Measurements from ENCODE around the gene PTPN13.

The PTPN13 gene

DNA sequence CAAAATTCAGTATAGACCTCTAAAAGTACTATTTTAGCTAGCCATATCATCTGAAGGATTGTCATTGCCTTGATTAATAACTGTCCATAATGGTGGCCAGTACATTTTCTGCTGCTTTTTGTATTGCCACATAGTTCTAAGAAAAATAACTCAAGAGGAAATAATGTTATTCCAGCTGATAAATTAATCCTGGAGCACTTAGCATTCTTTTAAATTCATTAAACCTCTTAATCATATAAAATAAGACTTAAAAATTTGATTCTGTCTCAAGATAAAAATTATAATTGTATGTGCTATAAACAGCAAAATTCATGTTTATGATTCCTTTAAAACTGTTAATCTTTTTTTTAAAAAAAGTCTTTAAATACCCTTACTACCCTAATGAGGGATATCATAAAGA lies 12.7 kb downstream of the PTPN13 start:
- no peak for TF ChIP-seq GATA3 (IDR thresholded peaks at IDR 0.05; ENCODE audit: low read depth, low read length)
- TF ChIP-seq GATA2 (IDR thresholded peaks at IDR 0.05; ENCODE audit: low read depth, low read length) = no peak

DNA sequence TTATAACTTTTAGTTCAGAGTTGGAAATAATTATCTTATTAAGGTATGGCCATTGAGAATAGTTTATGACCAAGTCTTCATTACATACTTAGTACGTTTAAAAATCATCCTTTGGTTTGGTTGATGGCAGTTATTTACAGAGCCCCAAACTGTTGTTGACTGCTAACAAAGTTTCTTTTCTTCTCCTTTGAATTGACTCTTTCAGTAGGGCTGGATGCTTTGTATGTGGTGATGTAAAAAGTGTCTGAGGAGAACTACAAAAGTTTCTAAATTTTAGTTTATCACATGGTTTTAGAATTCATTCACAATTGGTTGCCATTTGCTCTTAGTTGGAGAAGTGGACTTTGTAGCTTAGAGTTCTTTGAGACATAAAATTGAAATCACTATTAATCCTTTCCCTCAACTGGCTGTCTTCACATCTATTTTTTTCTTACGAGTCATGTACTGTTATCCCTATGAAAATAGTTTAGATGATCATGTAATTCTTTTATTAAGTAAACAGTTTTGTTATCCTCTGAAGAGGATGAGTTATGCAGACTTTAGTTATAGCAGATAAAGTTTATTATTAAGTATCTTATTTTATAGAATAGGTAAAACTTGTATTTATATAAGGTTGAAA lies 14.8 kb downstream of the PTPN13 start:
- TF ChIP-seq GATA2 (IDR thresholded peaks at IDR 0.05; ENCODE audit: low read depth, low read length) (no peak), GATA3 (IDR thresholded peaks at IDR 0.05; ENCODE audit: low read depth, low read length) (no peak)

DNA sequence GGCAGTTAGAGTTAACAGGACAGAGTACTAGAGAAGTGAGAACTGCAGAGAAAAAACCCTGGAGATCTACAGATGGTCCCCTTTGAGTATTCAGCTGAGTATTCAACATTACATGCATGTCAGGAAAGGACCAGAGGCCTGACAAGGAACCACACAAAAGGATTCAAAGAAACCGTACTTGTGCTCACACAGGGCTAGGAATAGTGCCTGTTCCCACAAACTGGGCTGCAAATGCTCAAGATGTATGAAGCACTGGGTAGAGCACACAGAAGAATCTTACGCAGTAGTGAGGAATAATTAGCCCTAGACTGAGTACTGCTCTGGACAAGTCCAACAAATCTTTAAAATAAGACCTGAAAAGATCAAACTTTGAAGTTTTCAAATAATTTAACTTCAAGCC lies 17.6 kb downstream of the PTPN13 start:
- TF ChIP-seq GATA3 (IDR thresholded peaks at IDR 0.05; ENCODE audit: low read depth, low read length) (no peak), GATA2 (IDR thresholded peaks at IDR 0.05; ENCODE audit: low read depth, low read length) (no peak)

DNA sequence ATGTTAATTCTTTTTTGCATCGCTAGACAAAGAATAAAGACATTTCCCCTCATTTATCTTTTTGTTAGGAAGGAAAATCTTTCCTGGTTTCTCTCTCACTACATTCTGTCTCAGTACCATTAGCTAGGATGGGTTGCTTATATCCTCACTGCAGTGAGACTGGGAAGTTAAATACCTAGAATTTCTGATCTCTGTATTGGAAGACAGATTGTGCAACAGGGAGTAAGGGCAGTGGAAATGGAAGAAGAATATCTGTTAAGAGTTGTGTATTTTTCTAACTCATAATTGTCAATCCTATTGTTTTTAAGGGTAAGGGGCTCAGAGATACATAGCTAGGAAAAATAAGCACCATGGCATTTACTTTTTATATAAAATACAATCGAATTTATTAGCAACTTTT lies 19.6 kb downstream of the PTPN13 start:
- TF ChIP-seq GATA3 (IDR thresholded peaks at IDR 0.05; ENCODE audit: low read depth, low read length) = no peak
- no peak for TF ChIP-seq GATA2 (IDR thresholded peaks at IDR 0.05; ENCODE audit: low read depth, low read length)

DNA sequence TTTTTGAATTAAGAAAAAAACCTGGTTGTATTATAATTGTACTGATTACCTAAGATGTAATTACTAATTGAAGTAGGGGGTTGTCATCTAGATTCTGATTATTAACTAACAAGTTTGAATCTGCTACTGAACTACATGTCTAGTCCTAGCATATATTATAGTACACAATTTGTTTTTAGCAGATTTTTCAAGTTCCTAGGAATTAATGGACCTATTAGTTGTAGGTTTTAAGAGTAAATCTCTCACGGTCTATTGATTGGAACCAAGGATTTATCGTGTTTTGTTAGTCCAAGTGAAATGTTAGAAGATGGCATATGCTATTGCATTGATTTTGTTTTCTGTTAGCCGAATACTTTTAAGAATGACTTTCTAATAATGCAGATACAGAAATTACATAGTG lies 20.8 kb downstream of the PTPN13 start:
- no peak for TF ChIP-seq GATA2 (IDR thresholded peaks at IDR 0.05; ENCODE audit: low read depth, low read length)

DNA sequence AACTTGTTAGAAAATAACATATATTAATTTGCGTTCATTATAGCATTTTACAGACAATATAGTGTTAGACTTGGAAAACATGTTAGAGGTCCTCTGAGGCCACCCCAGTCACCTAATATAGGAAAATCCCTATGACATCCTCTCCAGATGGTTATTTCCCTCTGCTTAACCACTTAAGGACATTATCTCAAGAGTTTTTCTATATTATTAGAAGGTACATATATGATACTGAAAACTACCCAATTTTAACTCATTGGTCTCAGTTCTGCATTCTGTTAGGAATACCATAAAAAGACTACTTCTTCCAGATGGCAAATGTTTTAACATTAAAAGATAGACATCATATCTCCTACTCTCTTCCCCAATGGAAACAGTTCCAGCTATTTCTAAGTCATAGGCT lies 21.4 kb downstream of the PTPN13 start:
- no peak for TF ChIP-seq GATA3 (IDR thresholded peaks at IDR 0.05; ENCODE audit: low read depth, low read length)
- no peak for TF ChIP-seq GATA2 (IDR thresholded peaks at IDR 0.05; ENCODE audit: low read depth, low read length)

DNA sequence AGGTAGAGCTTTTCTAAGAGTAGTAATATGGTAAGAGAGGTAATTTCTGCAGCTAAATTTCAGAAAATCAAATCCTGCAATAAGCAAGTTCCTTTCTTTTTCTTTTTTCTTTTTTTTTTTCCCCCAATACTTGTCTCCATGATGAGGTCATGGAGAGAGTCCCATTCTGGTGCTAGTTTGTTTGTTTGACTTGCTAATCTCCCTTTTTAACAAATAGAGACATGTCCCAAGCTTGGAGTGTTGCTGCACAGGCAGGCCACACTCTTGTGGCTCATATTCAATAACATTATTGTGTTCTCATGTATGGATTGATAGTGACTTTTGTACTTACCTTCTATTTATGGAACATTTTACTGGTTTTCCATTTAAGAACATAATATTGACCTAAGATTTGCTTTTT lies 25.5 kb downstream of the PTPN13 start:
- TF ChIP-seq GATA3 (IDR thresholded peaks at IDR 0.05; ENCODE audit: low read depth, low read length) = no peak
- no peak for TF ChIP-seq GATA2 (IDR thresholded peaks at IDR 0.05; ENCODE audit: low read depth, low read length)

DNA sequence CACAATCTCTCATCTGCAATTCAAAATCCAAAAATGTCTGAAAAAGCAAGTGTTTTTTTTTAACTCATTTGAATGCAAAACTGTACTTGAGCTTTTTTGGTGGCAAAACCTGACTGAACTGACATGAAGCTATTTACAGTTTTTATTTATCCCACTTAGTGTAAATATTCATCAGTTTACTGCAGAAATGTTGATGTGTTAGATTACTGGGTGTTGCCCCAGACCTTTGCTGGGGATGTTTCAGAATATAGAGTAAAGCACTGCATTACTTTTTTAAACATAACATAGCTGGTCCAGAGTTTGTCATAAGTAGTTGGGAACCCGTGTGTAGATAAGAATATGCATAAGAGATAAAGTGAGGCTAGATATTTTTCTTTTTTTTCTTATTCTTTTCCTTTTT lies 27.3 kb downstream of the PTPN13 start:
- TF ChIP-seq GATA3 (IDR thresholded peaks at IDR 0.05; ENCODE audit: low read depth, low read length) = no peak
- TF ChIP-seq GATA2 (IDR thresholded peaks at IDR 0.05; ENCODE audit: low read depth, low read length) = no peak

DNA sequence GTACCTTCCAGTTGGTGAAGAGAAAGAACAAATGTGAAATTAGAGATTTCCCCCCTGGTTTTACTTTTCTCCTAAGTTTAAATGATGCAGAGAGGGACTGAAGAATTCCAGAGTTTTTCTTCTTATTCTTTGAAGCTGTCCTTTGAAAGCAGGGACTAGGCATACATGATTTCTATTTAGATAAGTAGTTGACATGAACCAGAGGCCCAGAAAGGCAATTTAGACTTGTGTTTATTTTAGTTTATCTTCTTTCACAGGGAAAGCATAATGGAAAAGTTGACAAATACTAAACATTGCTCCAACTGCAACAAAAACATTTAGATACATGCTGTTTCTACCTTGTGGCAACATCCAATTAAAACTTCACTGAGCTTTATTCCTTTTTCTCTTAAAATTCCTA lies 32.0 kb downstream of the PTPN13 start:
- TF ChIP-seq GATA3 (IDR thresholded peaks at IDR 0.05; ENCODE audit: low read depth, low read length) = peak; percentile 62
- TF ChIP-seq GATA2 (IDR thresholded peaks at IDR 0.05; ENCODE audit: low read depth, low read length) = peak; percentile 35; the same call in 1 of the 2 replicates

DNA sequence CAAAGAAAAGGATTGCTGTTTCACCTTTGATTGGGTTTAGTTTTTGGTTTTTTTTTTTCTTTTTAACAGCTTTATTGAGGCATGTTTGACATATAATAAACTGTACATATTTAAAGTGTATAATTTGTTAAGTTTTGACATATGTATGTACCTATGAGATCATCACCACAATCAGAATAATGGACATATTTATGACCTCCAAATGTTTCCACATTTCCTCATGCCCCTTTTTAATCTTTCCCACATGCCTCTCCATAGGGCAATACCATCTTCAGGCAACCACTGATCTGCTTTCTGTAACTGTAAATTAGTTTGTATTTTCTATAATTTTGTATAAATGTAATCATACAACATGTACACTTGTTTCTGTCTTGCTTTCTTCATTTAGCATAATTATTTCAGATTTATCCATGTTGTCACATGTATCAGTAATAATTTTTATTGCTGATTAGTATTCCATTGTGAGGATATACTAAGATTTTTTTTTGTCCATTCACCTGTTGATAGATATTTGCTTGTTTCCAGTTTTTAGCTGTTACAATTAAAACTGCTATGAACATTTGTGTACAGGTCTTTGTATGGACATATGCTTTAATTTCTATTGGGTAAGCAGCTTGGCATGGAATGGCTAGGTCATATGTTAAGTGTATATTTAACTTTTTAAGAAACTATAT lies 33.5 kb downstream of the PTPN13 start:
- TF ChIP-seq GATA2 (IDR thresholded peaks at IDR 0.05; ENCODE audit: low read depth, low read length) (no peak), GATA3 (IDR thresholded peaks at IDR 0.05; ENCODE audit: low read depth, low read length) (no peak)

DNA sequence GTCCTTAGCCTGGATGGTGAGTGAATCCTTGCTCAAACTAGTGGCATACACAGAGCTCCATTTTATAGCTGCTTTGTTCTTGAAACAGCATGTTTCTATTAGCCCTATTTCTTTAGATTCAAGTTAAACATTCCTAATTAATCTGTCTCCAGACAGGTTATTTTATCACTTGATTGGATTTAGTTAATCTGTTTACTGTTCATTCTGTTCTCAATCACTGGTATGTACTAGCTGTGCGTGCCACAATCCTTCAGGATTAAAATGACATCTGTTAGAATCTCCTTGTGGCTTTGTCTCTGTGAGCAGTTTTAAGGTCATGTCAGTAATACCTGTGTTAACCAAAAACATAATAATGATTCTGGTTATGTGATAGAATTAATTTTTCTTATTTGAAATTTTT lies 36.5 kb downstream of the PTPN13 start:
- TF ChIP-seq GATA2 (IDR thresholded peaks at IDR 0.05; ENCODE audit: low read depth, low read length) (no peak), GATA3 (IDR thresholded peaks at IDR 0.05; ENCODE audit: low read depth, low read length) (no peak)

DNA sequence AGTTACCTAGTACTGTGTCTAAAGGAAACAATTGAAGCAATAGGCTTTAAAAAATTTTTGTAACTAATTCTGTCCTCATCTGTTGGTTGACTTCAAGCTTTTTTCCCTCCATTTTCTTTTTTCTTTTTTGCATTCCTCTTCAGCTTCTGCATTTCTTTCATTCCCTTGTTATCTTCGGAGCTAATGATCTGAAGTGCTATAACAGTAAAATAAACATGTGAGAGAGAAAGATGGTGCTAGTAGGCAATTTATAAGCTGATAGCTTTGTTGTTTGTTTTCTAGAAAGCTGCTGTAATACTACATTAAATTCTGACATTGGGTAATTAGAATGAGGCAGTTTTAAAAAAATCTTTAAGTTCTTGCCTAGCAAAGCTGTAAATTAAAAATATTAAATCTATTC lies 37.1 kb downstream of the PTPN13 start:
- TF ChIP-seq GATA3 (IDR thresholded peaks at IDR 0.05; ENCODE audit: low read depth, low read length) (no peak), GATA2 (IDR thresholded peaks at IDR 0.05; ENCODE audit: low read depth, low read length) (no peak)

DNA sequence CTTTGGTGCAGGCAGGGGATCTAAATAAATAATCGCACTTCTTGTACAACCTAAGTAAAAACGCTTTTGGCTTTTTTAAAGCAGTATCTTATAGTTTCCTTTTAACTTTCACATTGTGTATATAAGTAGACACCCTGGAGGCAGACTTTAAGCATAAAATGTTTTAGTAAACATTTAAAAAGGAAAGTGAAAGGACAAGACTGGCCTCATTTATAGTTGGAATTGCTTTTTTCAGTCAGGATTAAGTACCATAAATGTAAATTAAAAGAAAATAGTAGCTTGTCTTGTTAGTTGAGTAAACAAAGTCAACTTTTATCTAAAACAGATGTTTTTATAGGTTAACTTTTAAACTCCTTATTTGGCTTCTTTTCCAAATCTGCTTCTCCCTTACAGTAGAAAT lies 39.7 kb downstream of the PTPN13 start:
- TF ChIP-seq GATA3 (IDR thresholded peaks at IDR 0.05; ENCODE audit: low read depth, low read length) (no peak), GATA2 (IDR thresholded peaks at IDR 0.05; ENCODE audit: low read depth, low read length) (no peak)

DNA sequence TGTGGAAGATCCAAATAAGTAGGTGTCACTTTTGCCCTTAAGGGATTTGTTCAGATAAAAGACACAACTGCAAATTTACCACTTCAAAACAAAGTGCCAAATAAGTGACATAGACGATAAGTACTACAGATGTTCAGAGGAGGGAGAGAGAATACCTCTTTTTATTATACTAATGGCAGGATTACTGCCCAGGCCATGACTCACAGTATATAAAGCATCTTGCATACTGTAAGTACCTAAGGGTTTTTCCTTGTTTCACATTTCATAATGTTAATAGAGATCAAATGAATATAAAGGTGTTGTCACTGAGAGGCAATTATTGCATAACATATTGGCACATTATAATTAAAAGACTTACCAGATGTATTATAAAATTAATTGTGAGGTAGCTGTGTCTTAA lies 46.4 kb downstream of the PTPN13 start:
- TF ChIP-seq GATA3 (IDR thresholded peaks at IDR 0.05; ENCODE audit: low read depth, low read length) (no peak), GATA2 (IDR thresholded peaks at IDR 0.05; ENCODE audit: low read depth, low read length) (no peak)

DNA sequence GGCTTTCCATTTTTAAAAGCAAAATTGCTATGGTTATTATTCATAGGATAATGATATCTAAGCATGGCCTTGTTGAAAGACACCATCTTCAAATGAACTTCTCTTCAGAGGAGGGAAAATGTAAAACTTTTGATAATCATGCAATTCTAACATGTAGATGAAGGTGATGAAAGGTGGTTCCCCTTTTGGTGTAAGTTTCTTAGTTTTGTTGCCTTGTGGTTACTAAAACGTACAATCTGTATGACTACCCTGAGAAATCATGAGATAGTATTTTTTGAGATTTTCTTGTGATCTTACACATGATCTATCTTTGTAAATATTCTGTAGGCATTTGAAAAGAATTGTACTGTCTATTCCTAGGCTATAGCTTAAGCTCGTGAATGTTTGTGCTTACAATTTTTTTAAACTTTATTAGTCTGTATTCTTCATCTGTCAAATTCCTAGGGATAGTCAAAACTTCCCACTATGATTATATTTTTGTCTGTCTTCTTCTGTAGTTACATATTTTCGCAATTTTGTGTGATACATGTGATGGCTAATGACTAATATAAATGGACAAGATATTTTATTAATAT lies 47.5 kb downstream of the PTPN13 start:
- no peak for TF ChIP-seq GATA3 (IDR thresholded peaks at IDR 0.05; ENCODE audit: low read depth, low read length)
- no peak for TF ChIP-seq GATA2 (IDR thresholded peaks at IDR 0.05; ENCODE audit: low read depth, low read length)

Data from SH-SY5Y (cell line).